Jurkat, Clone E6-1 (cell line): ENCODE data around the gene TBC1D22B.
"Not testable (repeated sequence)": the region's sequence is repeated elsewhere in the genome, so short reads cannot be mapped to it uniquely, and the experiment has no call there.

Experiments
- DNase-seq: peaks from one replicate; pipeline ENCODE4 v3.0.0-alpha.2; 2011; ENCODE audit warnings: low read depth, low spot score
- H3K4me3 ChIP-seq: 2 replicates; pipeline ENCODE4 v1.5.1; 2011; ENCODE audit warnings: mild to moderate bottlenecking, low read length, control low read depth, moderate library complexity

Gene TBC1D22B

GRCh38 chr6:37289931-37290330, 32.4 kb downstream of the TBC1D22B start:
- DNase-seq, result peak; percentile 94
- H3K4me3 ChIP-seq, result peak overlapping the region; percentile 11; the same call in 1 of the 2 replicates

GRCh38 chr6:37293426-37293825, 35.9 kb downstream of the TBC1D22B start:
- DNase-seq, result no peak
- H3K4me3 ChIP-seq, result no peak overlapping the region

GRCh38 chr6:37297637-37298036, 40.1 kb downstream of the TBC1D22B start:
- not testable (repeated sequence) for DNase-seq, H3K4me3 ChIP-seq

- H3K4me3 ChIP-seq, result no peak overlapping the region
- DNase-seq, result no peak
Observed at GRCh38 chr6:37298958-37299357, 41.4 kb downstream of the TBC1D22B start.

- DNase-seq, result no peak
- no peak overlapping the region for H3K4me3 ChIP-seq
Observed at GRCh38 chr6:37299990-37300389, 42.4 kb downstream of the TBC1D22B start.

- H3K4me3 ChIP-seq, result no peak overlapping the region
- peak; percentile 60 for DNase-seq
Observed at GRCh38 chr6:37302086-37302686, 44.6 kb downstream of the TBC1D22B start.

- DNase-seq, result no peak
- H3K4me3 ChIP-seq, result no peak overlapping the region
Observed at GRCh38 chr6:37303091-37303660, 45.6 kb downstream of the TBC1D22B start.

GRCh38 chr6:37303891-37304503, 46.4 kb downstream of the TBC1D22B start:
- no peak for DNase-seq
- no peak overlapping the region for H3K4me3 ChIP-seq

GRCh38 chr6:37304766-37305165, 47.2 kb downstream of the TBC1D22B start:
- DNase-seq, result no peak

GRCh38 chr6:37305841-37306425, 48.4 kb downstream of the TBC1D22B start:
- no peak overlapping the region for H3K4me3 ChIP-seq
- no peak for DNase-seq

More at GRCh38 chr6:37304766-37305165, 47.2 kb downstream of the TBC1D22B start:
- H3K4me3 ChIP-seq, result no peak overlapping the region

GRCh38 chr6:37306624-37307222, 49.2 kb downstream of the TBC1D22B start:
- no peak overlapping the region for H3K4me3 ChIP-seq
- DNase-seq, result no peak

- DNase-seq, H3K4me3 ChIP-seq: not testable (repeated sequence)
Observed at GRCh38 chr6:37307484-37307883, 49.9 kb downstream of the TBC1D22B start.

GRCh38 chr6:37308069-37308815, 50.7 kb downstream of the TBC1D22B start:
- no peak for DNase-seq

GRCh38 chr6:37309046-37309445, 51.5 kb downstream of the TBC1D22B start:
- H3K4me3 ChIP-seq, result no peak overlapping the region
- DNase-seq, result no peak

More at GRCh38 chr6:37308069-37308815, 50.7 kb downstream of the TBC1D22B start:
- no peak overlapping the region for H3K4me3 ChIP-seq

- no peak overlapping the region for H3K4me3 ChIP-seq
- no peak for DNase-seq
Observed at GRCh38 chr6:37309692-37310091, 52.1 kb downstream of the TBC1D22B start.

- DNase-seq, result no peak
- no peak overlapping the region for H3K4me3 ChIP-seq
Observed at GRCh38 chr6:37310966-37311365, 53.4 kb downstream of the TBC1D22B start.

GRCh38 chr6:37311741-37312473, 54.3 kb downstream of the TBC1D22B start:
- H3K4me3 ChIP-seq, result no peak overlapping the region
- DNase-seq, result peak; percentile 21

- DNase-seq, result no peak
- no peak overlapping the region for H3K4me3 ChIP-seq
Observed at GRCh38 chr6:37313723-37314486, 56.3 kb downstream of the TBC1D22B start.
